ENCODE results near the gene CDHR3.

DNA sequence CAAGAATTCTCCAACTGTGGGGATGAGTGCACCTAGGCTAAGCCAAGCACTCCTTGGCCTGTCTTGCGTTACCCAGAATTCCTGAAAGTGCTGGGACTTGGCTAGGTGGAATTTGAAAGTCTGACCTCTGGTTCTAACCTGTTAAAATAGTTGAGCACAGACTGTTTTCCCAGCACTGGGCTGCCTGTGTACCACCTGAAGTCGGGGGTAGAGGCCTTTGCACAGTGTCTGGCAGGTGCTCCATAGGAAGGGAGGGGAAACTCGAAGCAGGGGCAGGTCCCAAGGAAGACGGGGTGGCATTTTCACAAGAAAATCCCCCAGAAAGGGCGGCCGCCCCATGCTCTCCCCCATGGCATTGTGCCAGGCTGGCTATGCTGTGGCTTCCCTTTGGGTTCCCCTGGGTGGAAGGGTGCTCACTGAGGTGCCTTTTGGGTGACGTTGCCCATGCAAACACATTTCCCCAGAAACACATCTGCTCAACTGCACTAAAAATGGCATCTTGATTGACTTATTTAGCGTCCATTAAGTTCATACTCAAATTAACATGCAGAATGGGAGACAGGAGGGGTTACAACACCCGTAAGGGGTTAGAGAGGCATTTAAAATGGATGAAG lies 86.2 kb downstream of the CDHR3 start:
- TF ChIP-seq, protein P1, sequence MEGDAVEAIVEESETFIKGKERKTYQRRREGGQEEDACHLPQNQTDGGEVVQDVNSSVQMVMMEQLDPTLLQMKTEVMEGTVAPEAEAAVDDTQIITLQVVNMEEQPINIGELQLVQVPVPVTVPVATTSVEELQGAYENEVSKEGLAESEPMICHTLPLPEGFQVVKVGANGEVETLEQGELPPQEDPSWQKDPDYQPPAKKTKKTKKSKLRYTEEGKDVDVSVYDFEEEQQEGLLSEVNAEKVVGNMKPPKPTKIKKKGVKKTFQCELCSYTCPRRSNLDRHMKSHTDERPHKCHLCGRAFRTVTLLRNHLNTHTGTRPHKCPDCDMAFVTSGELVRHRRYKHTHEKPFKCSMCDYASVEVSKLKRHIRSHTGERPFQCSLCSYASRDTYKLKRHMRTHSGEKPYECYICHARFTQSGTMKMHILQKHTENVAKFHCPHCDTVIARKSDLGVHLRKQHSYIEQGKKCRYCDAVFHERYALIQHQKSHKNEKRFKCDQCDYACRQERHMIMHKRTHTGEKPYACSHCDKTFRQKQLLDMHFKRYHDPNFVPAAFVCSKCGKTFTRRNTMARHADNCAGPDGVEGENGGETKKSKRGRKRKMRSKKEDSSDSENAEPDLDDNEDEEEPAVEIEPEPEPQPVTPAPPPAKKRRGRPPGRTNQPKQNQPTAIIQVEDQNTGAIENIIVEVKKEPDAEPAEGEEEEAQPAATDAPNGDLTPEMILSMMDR (IDR thresholded peaks at IDR 0.05), result no peak
- TF ChIP-seq POLR2A (IDR thresholded peaks at IDR 0.05), result no peak
